Measurements from ENCODE around the gene NOSTRIN.

NOSTRIN gene

DNA sequence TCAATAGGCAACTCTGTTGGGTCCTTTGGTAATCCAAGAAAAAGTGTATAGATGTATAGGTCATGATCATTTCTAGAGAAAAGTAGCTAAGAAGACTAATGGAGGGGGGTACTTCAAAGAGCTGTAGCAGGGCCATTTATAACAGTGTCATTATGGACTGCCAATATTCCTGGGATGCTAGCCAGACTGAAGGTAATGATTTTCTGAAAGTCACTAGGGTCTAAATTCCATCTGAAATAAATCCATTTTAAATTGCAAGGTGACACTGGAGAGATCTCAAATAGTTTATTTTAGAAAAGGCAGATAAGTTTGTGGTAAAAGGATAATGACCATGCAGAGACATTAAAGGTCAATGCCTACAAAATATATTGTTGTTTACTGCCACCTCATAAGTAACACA is 92.3 kb downstream of the NOSTRIN start:
- DNase-seq (ENCODE audit: low read depth in 2 of 2), result no peak
- TF ChIP-seq, protein P1, sequence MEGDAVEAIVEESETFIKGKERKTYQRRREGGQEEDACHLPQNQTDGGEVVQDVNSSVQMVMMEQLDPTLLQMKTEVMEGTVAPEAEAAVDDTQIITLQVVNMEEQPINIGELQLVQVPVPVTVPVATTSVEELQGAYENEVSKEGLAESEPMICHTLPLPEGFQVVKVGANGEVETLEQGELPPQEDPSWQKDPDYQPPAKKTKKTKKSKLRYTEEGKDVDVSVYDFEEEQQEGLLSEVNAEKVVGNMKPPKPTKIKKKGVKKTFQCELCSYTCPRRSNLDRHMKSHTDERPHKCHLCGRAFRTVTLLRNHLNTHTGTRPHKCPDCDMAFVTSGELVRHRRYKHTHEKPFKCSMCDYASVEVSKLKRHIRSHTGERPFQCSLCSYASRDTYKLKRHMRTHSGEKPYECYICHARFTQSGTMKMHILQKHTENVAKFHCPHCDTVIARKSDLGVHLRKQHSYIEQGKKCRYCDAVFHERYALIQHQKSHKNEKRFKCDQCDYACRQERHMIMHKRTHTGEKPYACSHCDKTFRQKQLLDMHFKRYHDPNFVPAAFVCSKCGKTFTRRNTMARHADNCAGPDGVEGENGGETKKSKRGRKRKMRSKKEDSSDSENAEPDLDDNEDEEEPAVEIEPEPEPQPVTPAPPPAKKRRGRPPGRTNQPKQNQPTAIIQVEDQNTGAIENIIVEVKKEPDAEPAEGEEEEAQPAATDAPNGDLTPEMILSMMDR (IDR thresholded peaks at IDR 0.05; ENCODE audit: low read depth, low read length), result no peak
- no peak overlapping the region for H3K4me3 ChIP-seq (replicated peaks in 1 of 2; ENCODE audit: low read depth in 2 of 2, low read length in 2 of 2)

DNA sequence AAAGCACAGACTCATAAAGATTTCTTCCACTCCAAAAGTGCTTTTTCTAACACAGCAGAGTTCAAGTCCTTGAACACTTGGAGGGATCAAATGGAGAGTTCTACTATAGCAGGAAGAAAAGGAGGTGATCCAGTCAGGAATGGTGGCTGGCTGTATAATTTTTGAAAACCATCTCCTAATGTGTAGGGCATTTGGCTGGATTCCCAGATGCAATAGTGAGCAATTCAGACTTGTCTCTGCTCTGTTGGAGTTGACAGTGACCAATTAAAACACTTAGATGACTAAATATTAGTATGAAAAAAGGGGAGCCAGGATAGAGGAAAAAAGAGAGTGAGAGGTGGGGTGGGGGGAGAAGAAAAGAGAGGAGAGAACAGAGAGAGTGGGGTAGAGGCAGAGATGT is 93.3 kb downstream of the NOSTRIN start:
- no peak overlapping the region for H3K4me3 ChIP-seq (replicated peaks in 1 of 2; ENCODE audit: low read depth in 2 of 2, low read length in 2 of 2)
- TF ChIP-seq, protein P1 (IDR thresholded peaks at IDR 0.05; ENCODE audit: low read depth, low read length), result no peak
- DNase-seq (ENCODE audit: low read depth in 2 of 2), result peak; percentile 8 to 12

DNA sequence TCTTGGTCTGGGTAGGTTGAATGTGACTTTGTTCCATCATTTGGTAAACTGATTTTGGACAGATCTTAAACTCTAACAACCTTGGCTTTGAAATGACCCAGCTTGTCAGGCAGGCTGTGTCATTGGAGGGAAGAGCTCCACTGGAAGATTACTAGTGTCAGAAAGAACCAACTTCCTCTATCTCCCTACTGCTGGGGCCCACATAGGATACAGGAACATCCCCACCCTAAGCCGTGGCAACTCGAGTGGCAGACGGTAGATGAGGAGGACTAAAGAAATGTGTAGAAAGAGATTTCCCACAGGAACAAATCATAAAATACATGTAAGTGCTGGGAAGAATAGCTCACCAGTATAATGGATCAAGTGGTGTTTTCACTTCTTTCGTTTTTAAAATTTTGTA is 94.3 kb downstream of the NOSTRIN start:
- TF ChIP-seq, protein P1 (IDR thresholded peaks at IDR 0.05; ENCODE audit: low read depth, low read length), result no peak
- H3K4me3 ChIP-seq (replicated peaks in 1 of 2; ENCODE audit: low read depth in 2 of 2, low read length in 2 of 2), result no peak overlapping the region
- no peak for DNase-seq (ENCODE audit: low read depth in 2 of 2)

DNA sequence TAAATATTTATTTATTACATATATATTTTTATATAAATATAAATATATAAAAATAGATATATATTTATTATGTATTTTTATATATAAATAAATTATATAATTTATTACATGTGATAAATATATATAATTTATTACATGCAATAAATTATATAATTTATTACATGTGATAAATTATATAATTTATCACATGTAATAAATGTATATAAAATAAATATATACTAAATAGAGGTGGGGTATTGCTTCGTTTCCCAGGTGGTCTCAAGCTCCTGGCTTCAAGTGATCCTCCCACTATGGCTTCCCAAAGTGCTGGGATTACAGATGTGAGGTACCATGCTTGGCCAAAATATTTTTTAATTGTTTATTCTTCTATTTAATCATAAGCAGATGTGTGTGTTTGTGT is 95.0 kb downstream of the NOSTRIN start:
- TF ChIP-seq, protein P1 (IDR thresholded peaks at IDR 0.05; ENCODE audit: low read depth, low read length), result no peak
- DNase-seq (ENCODE audit: low read depth in 2 of 2), result no peak
- H3K4me3 ChIP-seq (replicated peaks in 1 of 2; ENCODE audit: low read depth in 2 of 2, low read length in 2 of 2), result no peak overlapping the region

DNA sequence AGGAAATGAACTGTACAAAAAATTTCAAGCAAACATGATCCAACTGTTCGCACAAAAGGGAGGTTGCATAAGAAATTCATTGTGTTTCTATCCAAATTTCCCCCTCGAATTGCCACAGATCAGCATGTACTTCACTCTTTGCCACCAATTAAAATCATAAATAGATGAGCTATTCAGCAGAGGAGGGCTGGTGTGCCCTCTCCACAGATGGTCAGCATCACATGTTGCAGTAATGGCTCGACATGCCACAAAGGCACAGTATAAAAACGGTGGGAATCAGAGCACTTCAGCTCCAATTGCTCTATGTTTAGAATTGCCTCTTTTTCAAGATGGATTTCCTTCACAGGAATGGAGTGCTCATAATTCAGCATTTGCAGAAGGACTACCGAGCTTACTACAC is 98.6 kb downstream of the NOSTRIN start, which contains the start of gene G6PC2:
TSS of gene G6PC2 (plus strand) at position 289 of the 400 bp plus-strand sequence. CDS start at position 330, 41 bp downstream.
- H3K4me3 ChIP-seq (replicated peaks in 1 of 2; ENCODE audit: low read depth in 2 of 2, low read length in 2 of 2), result no peak within 1 kb of the TSS
- TF ChIP-seq, protein P1 (IDR thresholded peaks at IDR 0.05; ENCODE audit: low read depth, low read length), result no peak
- DNase-seq (ENCODE audit: low read depth in 2 of 2), result no peak

DNA sequence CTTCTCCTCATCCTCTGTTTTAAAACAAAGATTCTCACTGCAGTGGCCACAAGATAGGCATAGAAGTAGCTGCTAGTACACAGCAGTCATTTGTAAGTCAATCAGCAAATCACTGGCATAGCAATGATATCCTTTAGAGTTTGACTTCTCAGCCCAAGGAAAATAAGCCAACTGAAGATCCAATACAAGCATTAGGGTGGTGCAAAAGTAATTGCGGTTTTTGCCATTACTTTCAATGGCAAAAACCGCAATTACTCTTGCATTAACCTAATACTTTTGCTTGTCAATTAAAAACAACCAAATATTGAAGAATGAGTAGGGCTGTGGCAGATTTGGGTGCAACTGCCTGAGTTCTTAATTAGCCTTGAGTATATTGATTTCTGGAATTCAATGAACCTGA is 101.5 kb downstream of the NOSTRIN start:
- TF ChIP-seq, protein P1 (IDR thresholded peaks at IDR 0.05; ENCODE audit: low read depth, low read length), result no peak
- no peak overlapping the region for H3K4me3 ChIP-seq (replicated peaks in 1 of 2; ENCODE audit: low read depth in 2 of 2, low read length in 2 of 2)
- no peak for DNase-seq (ENCODE audit: low read depth in 2 of 2)

DNA sequence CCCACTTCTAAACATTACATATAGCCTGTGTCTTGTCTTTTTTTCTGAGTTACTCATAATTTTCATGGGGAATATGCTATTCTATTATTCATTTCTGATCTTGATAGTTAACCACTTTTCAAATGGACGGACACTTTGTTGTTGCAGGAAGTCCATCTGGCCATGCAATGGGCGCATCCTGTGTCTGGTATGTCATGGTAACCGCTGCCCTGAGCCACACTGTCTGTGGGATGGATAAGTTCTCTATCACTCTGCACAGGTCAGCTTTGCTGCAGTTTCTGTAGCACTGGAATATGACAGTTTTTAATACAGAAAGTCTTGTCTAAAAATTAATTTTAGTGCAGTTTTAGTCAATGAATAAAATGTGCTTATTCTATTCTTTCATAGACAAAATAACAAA is 101.9 kb downstream of the NOSTRIN start:
- TF ChIP-seq, protein P1 (IDR thresholded peaks at IDR 0.05; ENCODE audit: low read depth, low read length), result no peak
- no peak for DNase-seq (ENCODE audit: low read depth in 2 of 2)
- no peak overlapping the region for H3K4me3 ChIP-seq (replicated peaks in 1 of 2; ENCODE audit: low read depth in 2 of 2, low read length in 2 of 2)
